ENCODE data around the gene EGFL6. TPM values are rescaled to one million over a fixed set of nuclear protein-coding genes. Genes with fewer than 3 reads are reported as not detected.

EGFL6 gene
- total and polyA plus RNA-seq, 2 of the 4 experiments (the other 2 are of a cell fraction), result not detected

- no peak overlapping the region for H2AFZ ChIP-seq (replicated peaks; ENCODE audit: low read length, poor library complexity)
- no peak overlapping the region for H2BK15ac ChIP-seq (ENCODE audit: low read depth, low read length)
- no peak overlapping the region for H3K27ac ChIP-seq (ENCODE audit: insufficient read depth, low read length)
- intact Hi-C loops (cut with micrococcal nuclease), result no loop called here
- H3K56ac ChIP-seq (ENCODE audit: extremely low read depth, insufficient read depth, low read length), result no peak overlapping the region
- ATAC-seq (ENCODE audit: low read depth) (no peak), DNase-seq (no peak)
- H2BK5ac ChIP-seq (ENCODE audit: low read depth, low read length, poor library complexity, severe bottlenecking), result no peak overlapping the region
- no peak overlapping the region for H3K4ac ChIP-seq (ENCODE audit: low read depth, low read length)
- H4K5ac ChIP-seq (ENCODE audit: low read depth, low read length), result no peak overlapping the region
- no peaks in the 10 kb centered on the region for H3K36me3 ChIP-seq (ENCODE audit: control insufficient read depth, insufficient read depth, low read length)
- H3K9me3 ChIP-seq (ENCODE audit: control insufficient read depth, insufficient read depth, low read length), result no peaks in the 10 kb centered on the region
- H4K91ac ChIP-seq (ENCODE audit: insufficient read depth, low read depth, low read length), result no peak overlapping the region
- dilution Hi-C loops (cut with HindIII; ENCODE audit: low sequenced_read_pairs, unreplicated experiment), result no loop called here
- H2BK120ac ChIP-seq (ENCODE audit: low read depth, low read length), result no peak overlapping the region
- TF ChIP-seq RCOR1 (IDR thresholded peaks at IDR 0.05; ENCODE audit: insufficient replicate concordance, low read length) (no peak), POLR2A (IDR thresholded peaks at IDR 0.05; ENCODE audit: low read depth, low read length) (no peak), MAZ (IDR thresholded peaks at IDR 0.05; ENCODE audit: borderline replicate concordance, low read depth, low read length) (no peak), SMC3 (IDR thresholded peaks at IDR 0.05; ENCODE audit: low read depth, low read length) (no peak), FOS (IDR thresholded peaks at IDR 0.05; ENCODE audit: low read depth, low read length) (no peak), CEBPB (IDR thresholded peaks at IDR 0.05; ENCODE audit: low read depth, low read length) (no peak), MAFK (IDR thresholded peaks at IDR 0.05; ENCODE audit: low read depth, low read length) (no peak), MXI1 (IDR thresholded peaks at IDR 0.05; ENCODE audit: borderline replicate concordance, low read depth, low read length) (no peak), RFX5 (IDR thresholded peaks at IDR 0.05; ENCODE audit: low read depth, low read length) (no peak)
- TF ChIP-seq, protein P1, sequence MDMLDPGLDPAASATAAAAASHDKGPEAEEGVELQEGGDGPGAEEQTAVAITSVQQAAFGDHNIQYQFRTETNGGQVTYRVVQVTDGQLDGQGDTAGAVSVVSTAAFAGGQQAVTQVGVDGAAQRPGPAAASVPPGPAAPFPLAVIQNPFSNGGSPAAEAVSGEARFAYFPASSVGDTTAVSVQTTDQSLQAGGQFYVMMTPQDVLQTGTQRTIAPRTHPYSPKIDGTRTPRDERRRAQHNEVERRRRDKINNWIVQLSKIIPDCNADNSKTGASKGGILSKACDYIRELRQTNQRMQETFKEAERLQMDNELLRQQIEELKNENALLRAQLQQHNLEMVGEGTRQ (IDR thresholded peaks at IDR 0.05; ENCODE audit: low read depth, low read length), result no peak
- no peak overlapping the region for H2AK9ac ChIP-seq (replicated peaks; ENCODE audit: low read depth, low read length, poor library complexity)
- ChIA-PET CTCF (no interaction called here), POLR2A (ENCODE audit: unreplicated experiment) (no interaction called here)
- H3K4me3 ChIP-seq (ENCODE audit: insufficient read depth, low read depth, low read length), result no peak overlapping the region
- no TSS peak for BruUV-seq (replicated peaks)
- no peak overlapping the region for H2BK20ac ChIP-seq (ENCODE audit: low read depth, low read length)
- H3K23ac ChIP-seq (ENCODE audit: low read depth, low read length), result no peak overlapping the region
- H4K20me1 ChIP-seq (ENCODE audit: insufficient read depth, low read length), result no peaks in the 10 kb centered on the region
- H3K9me1 ChIP-seq (ENCODE audit: insufficient read depth, low read length), result no peaks in the 10 kb centered on the region
- no peak overlapping the region for H3K4me2 ChIP-seq (ENCODE audit: low read depth, low read length)
- peaks cover 7% of the 10 kb centered on the region; the same call in 1 of the 2 replicates for H3K4me1 ChIP-seq (ENCODE audit: control insufficient read depth, insufficient read depth, low read length)
- no peak overlapping the region for H2AK5ac ChIP-seq (ENCODE audit: low read depth, low read length)
- H4K8ac ChIP-seq (ENCODE audit: low read depth in 2 of 2, low read length in 2 of 2), result no peak overlapping the region
- H3K79me1 ChIP-seq (ENCODE audit: low read depth in 1 of 2, low read length in 2 of 2), result no peaks in the 10 kb centered on the region
- no peak overlapping the region for H3K18ac ChIP-seq (ENCODE audit: low read depth, low read length)
- no peak overlapping the region for H3K14ac ChIP-seq (replicated peaks; ENCODE audit: low read depth, low read length)
- H3K27me3 ChIP-seq (ENCODE audit: control insufficient read depth, insufficient read depth, low read length), result peaks cover 14% of the 10 kb centered on the region
- 50% methylated on average over 1 of the region's 3 CpGs; no CpG with 5 or more reads in 1 of the 2 experiments for WGBS, 2 experiments (ENCODE audit: extremely low coverage in 2 of 2, insufficient read length in 1 of 2)
- in situ Hi-C loops (cut with MboI; ENCODE audit: low sequenced_read_pairs), result no loop called here
- H3K9ac ChIP-seq (ENCODE audit: low read depth, low read length), result no peak overlapping the region
These were observed 94.6 kb downstream of the EGFL6 start for GRCh38 chrX:13664020-13664419.

Measured in IMR-90 (cell line).